ENCODE results near the gene S100A13. TPM values are rescaled to one million over a fixed set of nuclear protein-coding genes. Genes with fewer than 3 reads are reported as not detected.

S100A13 gene
- total and polyA plus RNA-seq, 3 donors from 2014 or later: 54.2 to 90.9 (median 78.2) TPM

GRCh38 chr1:153658400-153659174 is 31.3 kb upstream of the S100A13 start, which contains the start of gene SNAPIN:
TSS of gene SNAPIN (plus strand) at chr1:153658703. CDS start at chr1:153658744, 41 bp downstream.
- Histone ChIP-seq H3K27me3 (no peaks in the 10 kb centered on the region), H3K36me3 (ENCODE audit: low read depth, missing control alignments) (no peaks in the 10 kb centered on the region), H3K4me1 (peaks cover 5% of the 10 kb centered on the region), H3K4me3 (peak within 1 kb of the TSS; percentile 88 to 93), H3K9me3 (no peaks in the 10 kb centered on the region), H3K27ac (peak within 1 kb of the TSS; percentile 98 to 99)
- WGBS, 2 donors: 2 to 4% methylated on average over 17 to 51 of the region's 53 CpGs
- peak; percentile 93 for DNase-seq
- peak; percentile 11 to 41 (median 20) for TF ChIP-seq CTCF (IDR thresholded peaks at IDR 0.05)
- peak; percentile 3 for TF ChIP-seq POLR2A (IDR thresholded peaks at IDR 0.05)
- intact Hi-C loops (cut with DNase I; ENCODE audit: low total_unique reads): no loop called here

- no peaks in the 10 kb centered on the region for H3K27me3 ChIP-seq
- peaks cover 5% of the 10 kb centered on the region for H3K4me1 ChIP-seq
- DNase-seq: no peak
- 89 to 92% methylated on average over 3 of the region's 3 CpGs for WGBS, 2 donors
- no peak overlapping the region for H3K4me3 ChIP-seq
- no peaks in the 10 kb centered on the region for H3K9me3 ChIP-seq
- intact Hi-C loops (cut with DNase I; ENCODE audit: low total_unique reads): no loop called here
- no peak overlapping the region for H3K27ac ChIP-seq
- TF ChIP-seq CTCF (IDR thresholded peaks at IDR 0.05): no peak
- no peak for TF ChIP-seq POLR2A (IDR thresholded peaks at IDR 0.05)
- H3K36me3 ChIP-seq (ENCODE audit: low read depth, missing control alignments): no peaks in the 10 kb centered on the region
These were observed 28.0 kb upstream of the S100A13 start for GRCh38 chr1:153655333-153655732.

GRCh38 chr1:153652805-153653500 is 25.6 kb upstream of the S100A13 start:
- intact Hi-C loops (cut with DNase I; ENCODE audit: low total_unique reads): no loop called here
- no peak for DNase-seq
- H3K27ac ChIP-seq: peak overlapping the region in 1 of 2 donors; percentile 1
- TF ChIP-seq POLR2A (IDR thresholded peaks at IDR 0.05): no peak
- no peak for TF ChIP-seq CTCF (IDR thresholded peaks at IDR 0.05)
- H3K4me3 ChIP-seq: no peak overlapping the region
- H3K4me1 ChIP-seq: no peaks in the 10 kb centered on the region
- no peaks in the 10 kb centered on the region for H3K9me3 ChIP-seq
- 67 to 68% methylated on average over 3 of the region's 3 CpGs for WGBS, 2 donors
- H3K27me3 ChIP-seq: no peaks in the 10 kb centered on the region
- H3K36me3 ChIP-seq (ENCODE audit: low read depth, missing control alignments): no peaks in the 10 kb centered on the region

GRCh38 chr1:153651771-153652170 is 24.5 kb upstream of the S100A13 start:
- no peaks in the 10 kb centered on the region for H3K4me1 ChIP-seq
- H3K9me3 ChIP-seq: no peaks in the 10 kb centered on the region
- no peak for DNase-seq
- no peak overlapping the region for H3K4me3 ChIP-seq
- TF ChIP-seq POLR2A (IDR thresholded peaks at IDR 0.05): no peak
- TF ChIP-seq CTCF (IDR thresholded peaks at IDR 0.05): no peak
- H3K27ac ChIP-seq: no peak overlapping the region
- no peaks in the 10 kb centered on the region for H3K36me3 ChIP-seq (ENCODE audit: low read depth, missing control alignments)
- 74 to 100% methylated on average over 1 of the region's 1 CpG for WGBS, 2 donors
- no peaks in the 10 kb centered on the region for H3K27me3 ChIP-seq
- intact Hi-C loops (cut with DNase I; ENCODE audit: low total_unique reads): no loop called here
